Chondrocyte (in vitro differentiated cells): Measurements from ENCODE around the gene SPRYD4. TPM values are rescaled to one million over a fixed set of nuclear protein-coding genes. Genes with fewer than 3 reads are reported as not detected.
A peak's percentile ranks its signal among the peaks of the same experiment; 100 is the strongest.

ENCODE experiments used
- DNase-seq: peaks from one replicate; pipeline ENCODE4 v3.0.0; 2021; ENCODE audit warnings: mixed read lengths, low spot score
- H3K27ac Mint-ChIP-seq: one replicate; pipeline ENCODE4 v1.8.0; 2021; ENCODE audit warnings: mild to moderate bottlenecking, moderate library complexity, mixed read lengths; ENCODE audit not compliant: unreplicated experiment
- H3K27me3 Mint-ChIP-seq: 2 replicates; pipeline ENCODE4 v1.8.0; 2021; ENCODE audit warnings: low read depth, mixed read lengths
- H3K36me3 Mint-ChIP-seq: 2 replicates; pipeline ENCODE4 v1.8.0; 2021; ENCODE audit warnings: low read depth, mixed read lengths
- H3K4me1 Mint-ChIP-seq: 2 replicates; pipeline ENCODE4 v1.8.0; 2021; ENCODE audit warnings: low read depth, mild to moderate bottlenecking, mixed read lengths
- H3K4me3 Mint-ChIP-seq: one replicate; pipeline ENCODE4 v1.8.0; 2021; ENCODE audit warnings: mild to moderate bottlenecking, moderate library complexity, mixed read lengths; ENCODE audit not compliant: unreplicated experiment
- H3K9me3 Mint-ChIP-seq: 2 replicates; pipeline ENCODE4 v1.8.0; 2021; ENCODE audit warnings: low read depth, mixed read lengths
- CTCF ChIP-seq: fragments of 200-600 bp; sonication (generic); IDR thresholded peaks from 2 replicates; pipeline ENCODE4 v1.5.0; 2021; ENCODE audit warnings: antibody characterized with exemption, mild to moderate bottlenecking, moderate library complexity
- total RNA-seq: library from RNA; stranded (reverse); gene quantifications from 3 replicates; pipeline ENCODE4 v1.2.1, GENCODE V29; 2021

Gene SPRYD4
- total RNA-seq, 1 donor from 2014 or later = 1.6 TPM

GRCh38 chr12:56517854-56518253, 49.5 kb downstream of the SPRYD4 start:
- DNase-seq = no peak
- no peaks in the 10 kb centered on the region for H3K27me3 Mint-ChIP-seq
- H3K9me3 Mint-ChIP-seq = no peaks in the 10 kb centered on the region
- no peak overlapping the region for H3K4me3 Mint-ChIP-seq
- no peak for TF ChIP-seq CTCF
- H3K36me3 Mint-ChIP-seq = no peaks in the 10 kb centered on the region
- H3K4me1 Mint-ChIP-seq = peaks cover 40% of the 10 kb centered on the region
- no peak overlapping the region for H3K27ac Mint-ChIP-seq

GRCh38 chr12:56518570-56518969, 50.2 kb downstream of the SPRYD4 start:
- Mint-ChIP-seq H3K27me3 (no peaks in the 10 kb centered on the region), H3K36me3 (no peaks in the 10 kb centered on the region), H3K27ac (peak overlapping the region; percentile 7), H3K4me3 (no peak overlapping the region), H3K4me1 (peaks cover 46% of the 10 kb centered on the region), H3K9me3 (no peaks in the 10 kb centered on the region)
- no peak for TF ChIP-seq CTCF
- no peak for DNase-seq

GRCh38 chr12:56520048-56520447, 51.7 kb downstream of the SPRYD4 start:
- Mint-ChIP-seq H3K27me3 (no peaks in the 10 kb centered on the region), H3K27ac (peak overlapping the region; percentile 94), H3K9me3 (no peaks in the 10 kb centered on the region), H3K36me3 (no peaks in the 10 kb centered on the region), H3K4me3 (no peak overlapping the region), H3K4me1 (peaks cover 54% of the 10 kb centered on the region)
- no peak for DNase-seq
- TF ChIP-seq CTCF = no peak

- Mint-ChIP-seq H3K4me1 (peaks cover 54% of the 10 kb centered on the region), H3K27ac (peak overlapping the region; percentile 94), H3K4me3 (no peak overlapping the region), H3K9me3 (no peaks in the 10 kb centered on the region), H3K27me3 (no peaks in the 10 kb centered on the region), H3K36me3 (no peaks in the 10 kb centered on the region)
- TF ChIP-seq CTCF = no peak
- no peak for DNase-seq
Measured at GRCh38 chr12:56520506-56520905, 52.1 kb downstream of the SPRYD4 start.

GRCh38 chr12:56521209-56521589, 52.8 kb downstream of the SPRYD4 start:
- H3K36me3 Mint-ChIP-seq = no peaks in the 10 kb centered on the region
- peaks cover 54% of the 10 kb centered on the region for H3K4me1 Mint-ChIP-seq
- peak overlapping the region; percentile 89 for H3K4me3 Mint-ChIP-seq
- no peak for TF ChIP-seq CTCF
- no peaks in the 10 kb centered on the region for H3K27me3 Mint-ChIP-seq
- H3K9me3 Mint-ChIP-seq = no peaks in the 10 kb centered on the region
- DNase-seq = no peak
- H3K27ac Mint-ChIP-seq = peak overlapping the region; percentile 94
